Ishikawa (cell line): Measurements from ENCODE around the gene ACER3.

ENCODE experiments used
- EP300 ChIP-seq: IDR thresholded peaks from 2 replicates; pipeline ENCODE4 v1.6.1; 2012; ENCODE audit warnings: borderline replicate concordance
- RAD21 ChIP-seq: IDR thresholded peaks from 2 replicates; pipeline ENCODE4 v1.6.1; 2012; ENCODE audit warnings: low read depth
- REST ChIP-seq: IDR thresholded peaks from 2 replicates; pipeline ENCODE4 v1.6.1; 2012; ENCODE audit warnings: low read depth, mild to moderate bottlenecking
- TAF1 ChIP-seq: IDR thresholded peaks from 2 replicates; pipeline ENCODE4 v1.6.1; 2012; ENCODE audit warnings: low read depth, mild to moderate bottlenecking
- TCF12 ChIP-seq: IDR thresholded peaks from 2 replicates; pipeline ENCODE4 v1.6.1; 2012; ENCODE audit warnings: low read depth
- YY1 ChIP-seq: IDR thresholded peaks from 2 replicates; pipeline ENCODE4 v1.6.1; 2012; ENCODE audit warnings: low read depth

GRCh38 chr11:76843907-76844306, 16.8 kb upstream of the ACER3 start:
- no peak for TF ChIP-seq YY1
- TF ChIP-seq RAD21, result no peak
- TF ChIP-seq REST, result no peak
- no peak for TF ChIP-seq TAF1
- no peak for TF ChIP-seq EP300
- no peak for TF ChIP-seq TCF12
